NCI-H1436 (cell line): ENCODE results near the gene ZFP36.
A peak's percentile ranks its signal among the peaks of the same experiment; 100 is the strongest.

ENCODE experiments used
- DNase-seq: peaks from one replicate; lab custom pipeline; 2025; lab: John Stamatoyannopoulos, UW

The ZFP36 gene

DNA sequence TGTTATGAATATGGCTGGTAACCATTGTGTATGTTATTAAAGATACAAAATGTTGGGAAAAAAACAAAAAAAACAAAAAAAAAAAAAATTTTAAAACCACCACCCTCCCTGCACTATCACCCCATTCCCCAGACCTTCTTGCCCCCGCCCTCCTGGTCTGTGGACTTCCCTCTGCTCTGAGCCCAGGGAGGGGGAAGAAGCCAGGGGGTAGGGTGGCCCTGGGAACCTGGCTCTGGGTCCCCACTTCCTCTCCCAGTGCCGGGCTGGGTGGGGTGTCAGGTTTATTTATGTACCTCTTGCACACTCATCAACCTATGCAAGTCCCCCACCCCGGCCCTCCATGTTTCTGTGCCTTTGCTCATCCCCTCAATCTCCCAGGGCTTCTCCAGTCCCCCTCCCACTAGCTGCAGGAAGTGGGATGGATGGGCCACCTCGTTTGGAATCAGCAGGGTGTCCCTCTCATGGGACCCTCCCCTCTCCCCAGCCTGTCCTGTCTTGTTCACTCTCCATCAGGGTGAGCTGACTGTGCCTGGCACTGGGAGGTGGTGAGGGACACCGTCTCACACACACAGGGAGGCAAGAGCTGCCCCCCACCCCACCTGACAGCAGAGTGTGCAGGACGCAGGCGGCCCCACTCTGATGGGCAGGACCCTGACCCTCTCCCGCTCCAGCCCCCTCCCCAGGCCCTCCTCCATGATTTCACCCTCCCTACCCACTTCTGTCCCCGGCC, 21.6 kb upstream of the ZFP36 start:
- DNase-seq, result no peak

GRCh38 chr19:39385629-39386411, 20.8 kb upstream of the ZFP36 start:
- DNase-seq, result no peak

GRCh38 chr19:39386557-39386956, 20.1 kb upstream of the ZFP36 start:
- DNase-seq, result no peak

- no peak for DNase-seq
Measured at GRCh38 chr19:39388657-39389056, 18.0 kb upstream of the ZFP36 start.

DNA sequence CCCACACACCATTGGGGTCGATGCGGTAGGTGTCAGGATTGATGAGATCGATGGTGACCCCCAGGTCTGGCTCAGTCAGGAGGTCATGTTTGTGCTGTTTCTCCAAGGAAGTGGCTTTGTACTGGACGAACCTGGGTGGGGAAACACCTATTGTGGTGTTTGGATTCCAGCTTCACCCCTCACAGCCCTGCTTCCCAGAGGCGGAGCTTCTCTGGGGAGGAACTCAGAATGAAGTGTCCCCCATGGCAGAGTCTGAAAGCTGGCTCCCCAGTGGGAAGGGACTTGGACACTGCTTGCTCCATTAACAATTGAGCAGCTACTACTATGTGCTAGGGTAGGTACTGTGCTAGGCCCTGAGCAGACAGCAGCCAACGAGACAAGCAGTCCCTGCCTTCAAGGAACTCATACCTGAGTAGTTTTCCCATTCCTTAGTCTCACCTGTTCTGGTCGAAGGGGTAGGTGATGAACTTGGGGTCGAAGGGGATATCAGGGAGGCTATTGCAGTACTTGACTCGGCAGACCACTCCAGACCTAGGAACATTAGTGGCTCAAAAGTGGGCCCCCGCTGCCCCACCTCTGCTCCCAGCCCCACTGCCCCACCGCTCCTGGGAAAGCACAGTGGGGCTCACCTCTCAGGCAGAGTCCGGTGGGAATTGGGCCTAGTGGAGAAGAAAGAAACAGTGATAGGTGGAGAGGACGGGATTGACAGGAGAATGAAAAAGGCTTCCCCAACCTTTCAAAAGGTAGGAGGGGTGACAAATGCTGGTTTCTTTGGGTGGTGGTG, 16.8 kb upstream of the ZFP36 start:
- no peak for DNase-seq

DNA sequence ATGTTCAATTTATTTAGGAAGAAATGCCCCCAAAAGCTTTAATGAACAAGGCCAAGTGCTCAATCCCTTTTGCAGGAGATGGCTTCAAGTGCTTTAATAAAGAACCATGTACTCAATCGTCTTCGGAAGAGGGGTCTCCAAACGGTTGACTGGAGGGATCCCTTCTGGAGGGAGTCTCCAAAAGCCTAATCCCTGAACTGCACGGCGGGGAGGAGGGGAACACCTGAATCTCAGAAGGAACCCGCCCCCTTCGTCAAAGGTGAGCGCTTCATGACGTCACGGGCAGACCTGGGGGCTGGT, 16.2 kb upstream of the ZFP36 start:
- DNase-seq, result no peak

- peak; percentile 99 for DNase-seq
Measured at GRCh38 chr19:39390751-39391437, 15.8 kb upstream of the ZFP36 start, which contains the start of the genes MED29 and PAF1. Gene MED29, plus strand, starts transcription at chr19:39391378. Its CDS starts 45 bp downstream, at chr19:39391423. Gene PAF1, minus strand, starts transcription at chr19:39391106. Its CDS starts 242 bp downstream, at chr19:39390864.

DNA sequence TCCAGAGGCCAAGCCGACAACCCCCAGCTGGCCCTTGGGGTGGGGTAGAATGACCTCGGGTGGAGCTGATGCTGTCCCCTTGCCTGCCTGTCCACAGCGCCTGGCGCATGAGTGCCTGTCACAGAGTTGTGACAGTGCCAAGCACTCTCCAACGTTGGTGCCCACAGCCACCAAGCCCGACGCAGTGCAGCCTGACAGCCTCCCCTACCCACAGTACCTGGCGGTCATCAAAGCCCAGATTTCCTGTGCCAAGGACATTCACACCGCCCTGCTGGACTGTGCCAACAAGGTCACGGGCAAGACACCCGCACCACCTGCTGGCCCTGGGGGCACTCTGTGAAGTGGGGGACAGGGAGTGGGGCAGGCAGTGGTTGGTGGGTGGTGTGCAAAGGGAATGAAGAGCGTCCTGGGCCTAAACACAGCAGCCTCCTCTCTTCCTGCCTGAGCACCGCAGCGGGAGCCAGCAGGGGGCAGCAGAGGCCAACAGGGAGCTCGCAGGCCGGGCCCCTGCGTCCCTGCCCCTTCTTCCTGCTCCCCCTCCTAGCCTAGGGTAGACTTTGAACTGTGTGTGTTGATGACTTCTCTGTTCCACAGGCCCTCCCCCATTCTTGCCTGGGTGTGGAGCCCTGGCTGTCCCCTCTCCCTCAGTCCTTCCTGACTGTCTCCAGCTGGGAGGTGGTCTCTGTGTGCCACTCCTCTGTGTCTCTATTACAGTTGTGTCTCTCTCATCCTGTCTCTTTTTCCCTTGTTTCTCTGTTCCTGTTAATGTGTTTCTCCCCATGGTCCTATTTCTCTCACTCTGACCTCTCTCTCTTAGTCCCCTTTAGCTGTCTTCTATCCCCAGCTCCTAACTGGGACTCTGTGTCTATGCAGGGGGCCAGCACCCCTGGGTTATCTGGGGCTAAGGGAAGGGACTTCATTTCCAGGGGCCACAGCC, 9.0 kb upstream of the ZFP36 start:
- peak; percentile 82 for DNase-seq

- no peak for DNase-seq
Measured at GRCh38 chr19:39398297-39398864, 8.3 kb upstream of the ZFP36 start.

GRCh38 chr19:39399668-39400050, 7.0 kb upstream of the ZFP36 start:
- no peak for DNase-seq

- DNase-seq, result no peak
Measured at GRCh38 chr19:39400061-39400460, 6.6 kb upstream of the ZFP36 start.

DNA sequence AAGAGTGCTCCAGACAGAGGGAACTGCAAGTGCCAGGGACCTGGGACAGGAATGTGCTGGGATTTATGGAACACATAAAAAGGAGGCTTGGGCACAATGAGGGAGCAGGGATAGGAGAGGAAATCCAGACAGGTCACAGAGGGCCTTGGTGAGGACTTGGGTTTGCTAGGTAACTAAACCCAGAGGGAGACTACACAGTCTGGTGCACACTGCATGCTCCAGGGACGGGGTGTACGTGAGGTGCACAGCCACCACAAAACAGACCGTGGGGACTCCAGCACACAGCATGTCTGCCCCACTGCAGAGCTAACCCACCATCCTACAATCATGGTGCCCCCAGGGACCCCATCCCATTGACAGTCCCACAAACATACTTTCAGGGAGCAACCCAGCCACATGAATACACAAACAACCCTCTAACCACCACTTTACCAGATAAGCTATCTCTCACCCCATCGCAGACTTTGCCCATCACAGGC, 5.5 kb upstream of the ZFP36 start:
- no peak for DNase-seq

- no peak for DNase-seq
Measured at GRCh38 chr19:39401549-39402345, 4.9 kb upstream of the ZFP36 start.

DNA sequence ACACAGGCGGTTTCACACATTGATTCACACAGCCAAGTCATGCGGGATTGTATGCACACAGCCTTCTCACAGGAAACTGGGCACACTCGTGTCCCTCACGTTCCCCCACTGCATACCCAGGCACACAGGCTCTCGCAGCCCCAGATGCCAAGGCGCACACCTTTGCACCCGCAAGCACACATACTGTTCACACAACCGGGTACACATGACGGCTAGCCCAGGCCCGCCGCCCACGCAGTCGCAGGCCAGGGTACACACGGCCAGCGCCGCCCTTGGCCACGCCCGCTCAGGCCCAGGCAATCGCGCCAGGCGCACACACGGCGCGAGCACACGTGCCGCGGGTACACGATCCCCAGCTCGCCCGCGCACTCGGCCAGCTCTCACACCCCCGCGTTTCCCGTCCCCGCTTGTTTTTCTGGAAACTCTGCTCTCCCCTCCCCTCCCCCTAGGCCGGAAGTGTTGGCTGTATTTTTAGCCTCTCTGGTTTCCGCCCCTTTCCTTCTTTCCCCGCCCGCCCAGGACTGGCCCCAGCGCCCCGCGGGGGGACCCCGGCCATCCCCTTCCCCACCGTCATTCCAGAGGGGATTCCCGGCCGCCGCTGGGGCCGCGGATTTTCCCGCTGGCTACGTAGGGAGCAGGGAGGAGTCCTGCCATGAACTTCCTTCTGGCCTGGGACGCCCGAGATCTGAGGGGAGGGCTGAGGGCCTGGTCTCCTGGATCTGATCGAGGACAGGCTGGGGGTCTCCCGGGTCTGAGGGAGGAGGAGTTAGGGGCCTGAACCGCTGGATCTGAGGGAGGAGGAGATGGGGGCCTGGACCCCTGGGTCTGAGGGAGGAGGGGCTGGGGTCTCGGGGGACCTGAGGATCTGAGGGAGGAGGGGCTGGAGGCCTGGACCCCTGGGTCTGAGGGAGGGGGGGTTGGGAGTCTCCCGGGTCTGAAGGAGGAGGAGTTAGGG, 4.0 kb upstream of the ZFP36 start:
- DNase-seq, result peak; percentile 39

- peak; percentile 74 for DNase-seq
Measured at GRCh38 chr19:39403331-39404312, 3.0 kb upstream of the ZFP36 start.

- DNase-seq, result no peak
Measured at GRCh38 chr19:39405261-39405957, 1.2 kb upstream of the ZFP36 start.
